ENCODE data around the gene ZNF580. TPM values are rescaled to one million over a fixed set of nuclear protein-coding genes. Genes with fewer than 3 reads are reported as not detected.
A peak's percentile ranks its signal among the peaks of the same experiment; 100 is the strongest.

ZNF580 gene
- total and polyA plus RNA-seq, 2 of the 13 experiments (the other 11 are each of a cell fraction or from before 2014, with no cell fraction given): 4.4 to 6.0 TPM

- TF ChIP-seq ZBTB49 (CRISPR knock-in tag; IDR thresholded peaks at IDR 0.05; ENCODE audit: borderline replicate concordance) (no peak), ZNF335 (CRISPR knock-in tag; IDR thresholded peaks at IDR 0.05) (no peak), RARA (CRISPR knock-in tag; IDR thresholded peaks at IDR 0.05) (no peak), ZNF263 (CRISPR knock-in tag; IDR thresholded peaks at IDR 0.05) (0 out of 2 replicates have a peak, but pooled peaks have one; percentile 11), TRAFD1 (CRISPR knock-in tag; IDR thresholded peaks at IDR 0.05; ENCODE audit: borderline replicate concordance) (no peak), ZNF513 (CRISPR knock-in tag; conservative IDR thresholded peaks at IDR 0.05) (no peak), JUNB (CRISPR knock-in tag; IDR thresholded peaks at IDR 0.05; ENCODE audit: borderline replicate concordance) (0 out of 2 replicates have a peak, but pooled peaks have one; percentile 25), ZNF512 (CRISPR knock-in tag; IDR thresholded peaks at IDR 0.05) (no peak), MYPOP (CRISPR knock-in tag; IDR thresholded peaks at IDR 0.05) (0 out of 2 replicates have a peak, but pooled peaks have one; percentile 20), ZNF484 (CRISPR knock-in tag; IDR thresholded peaks at IDR 0.05; ENCODE audit: borderline replicate concordance, low read depth) (no peak), EHMT2 (IDR thresholded peaks at IDR 0.05; ENCODE audit: borderline replicate concordance, low read depth, low read length) (no peak), NCOA5 (CRISPR knock-in tag; IDR thresholded peaks at IDR 0.05) (no peak), ZC3H4 (CRISPR knock-in tag; IDR thresholded peaks at IDR 0.05; ENCODE audit: borderline replicate concordance) (no peak), ISL2 (CRISPR knock-in tag; IDR thresholded peaks at IDR 0.05) (peak; percentile 24; the same call in 1 of the 2 replicates), JARID2 (CRISPR knock-in tag; IDR thresholded peaks at IDR 0.05; ENCODE audit: insufficient replicate concordance) (no peak), ZBTB39 (CRISPR knock-in tag; IDR thresholded peaks at IDR 0.05) (no peak), HNRNPK (IDR thresholded peaks at IDR 0.05; ENCODE audit: low read depth, low read length, poor library complexity, severe bottlenecking) (peak; percentile 94)
Observed at GRCh38 chr19:55654868-55655647, 14.3 kb downstream of the ZNF580 start, which contains the start of gene U2AF2 (continued).
